AML-193 (cell line): Measurements from ENCODE around the gene COL25A1.

ENCODE experiments used
- DNase-seq, 2 experiments: peaks; one replicate each; lab custom pipeline; 2025; lab: John Stamatoyannopoulos, UW

The COL25A1 gene

GRCh38 chr4:108762559-108763225 is 539.8 kb downstream of the COL25A1 start, which contains the start of gene ETNPPL:
ETNPPL (minus strand) TSS chr4:108763053; CDS start chr4:108762898, 155 bp downstream.
- DNase-seq: no peak
